GM21529 (cell line): ENCODE results near the gene ESRRB.

Experiments
- ATAC-seq: cut with Tn5 transposase; IDR thresholded peaks from one replicate; pipeline ENCODE4 v1.9.1; 2021; ENCODE audit not compliant: unreplicated experiment

The ESRRB gene

GRCh38 chr14:76446486-76446885 is 70.5 kb downstream of the ESRRB start:
- ATAC-seq, result no peak

GRCh38 chr14:76446921-76447320 is 71.0 kb downstream of the ESRRB start:
- no peak for ATAC-seq

GRCh38 chr14:76450476-76450875 is 74.5 kb downstream of the ESRRB start:
- no peak for ATAC-seq

GRCh38 chr14:76456200-76456599 is 80.3 kb downstream of the ESRRB start:
- no peak for ATAC-seq

- ATAC-seq, result no peak
Measured at GRCh38 chr14:76456891-76457586, 81.1 kb downstream of the ESRRB start.

GRCh38 chr14:76457841-76458240 is 81.9 kb downstream of the ESRRB start:
- ATAC-seq, result no peak

- no peak for ATAC-seq
Measured at GRCh38 chr14:76461886-76462285, 85.9 kb downstream of the ESRRB start.

- ATAC-seq, result no peak
Measured at GRCh38 chr14:76462330-76462729, 86.4 kb downstream of the ESRRB start.

- ATAC-seq, result no peak
Measured at GRCh38 chr14:76463105-76463504, 87.2 kb downstream of the ESRRB start.

GRCh38 chr14:76464856-76465255 is 88.9 kb downstream of the ESRRB start:
- ATAC-seq, result no peak

- no peak for ATAC-seq
Measured at GRCh38 chr14:76465664-76466063, 89.7 kb downstream of the ESRRB start.

- no peak for ATAC-seq
Measured at GRCh38 chr14:76467711-76468155, 91.8 kb downstream of the ESRRB start.

- ATAC-seq, result no peak
Measured at GRCh38 chr14:76472199-76472723, 96.3 kb downstream of the ESRRB start.

- ATAC-seq, result no peak
Measured at GRCh38 chr14:76473481-76474263, 97.7 kb downstream of the ESRRB start.

GRCh38 chr14:76480426-76480825 is 104.5 kb downstream of the ESRRB start:
- no peak for ATAC-seq

- ATAC-seq, result no peak
Measured at GRCh38 chr14:76484355-76484754, 108.4 kb downstream of the ESRRB start.

GRCh38 chr14:76486251-76486743 is 110.4 kb downstream of the ESRRB start:
- ATAC-seq, result no peak

GRCh38 chr14:76488551-76488950 is 112.6 kb downstream of the ESRRB start:
- ATAC-seq, result no peak

- ATAC-seq, result no peak
Measured at GRCh38 chr14:76489667-76490066, 113.7 kb downstream of the ESRRB start.

GRCh38 chr14:76490111-76490510 is 114.2 kb downstream of the ESRRB start:
- no peak for ATAC-seq

GRCh38 chr14:76490735-76491134 is 114.8 kb downstream of the ESRRB start:
- ATAC-seq, result no peak
